Panc1 (cell line): ENCODE results near the gene SLC8A1. TPM values are rescaled to one million over a fixed set of nuclear protein-coding genes. Genes with fewer than 3 reads are reported as not detected.
A peak's percentile ranks its signal among the peaks of the same experiment; 100 is the strongest.

Source experiments
- ATAC-seq: fragments of 200-7000 bp; cut with Tn5 transposase; 2 replicates; pipeline ENCODE4 v1.9.1; 2020; ENCODE audit warnings: mild to moderate bottlenecking, moderate library complexity
- BruUV-seq: library from RNA; stranded (reverse); fragments of 400-500 nt; replicated peaks from 2 replicates; lab custom pipeline; 2021; lab: Mats Ljungman, UMichigan
- CTCF ChIA-PET: fragments of 300-600 bp; sonication (Branson Sonifier 250); formaldehyde crosslinking; loops from one replicate; lab custom pipeline; 2022; ENCODE audit warnings: antibody characterized with exemption; lab: Charles Lee
- POLR2A ChIA-PET: fragments of 300-600 bp; sonication (Branson Sonifier 250); formaldehyde crosslinking; loops from one replicate; lab custom pipeline; 2022; ENCODE audit warnings: antibody characterized with exemption; lab: Charles Lee
- DNase-seq: peaks from one replicate; pipeline ENCODE4 v3.0.0-alpha.2; 2010; ENCODE audit warnings: low read depth, low spot score
- H3K27ac ChIP-seq: 2 replicates; pipeline ENCODE4 v1.5.1; 2011; ENCODE audit warnings: mild to moderate bottlenecking, low read length, inconsistent platforms
- H3K27me3 ChIP-seq: fragments of 200-500 bp; sonication (Bioruptor generic); 2 replicates; pipeline ENCODE4 v1.6.0; 2014; ENCODE audit warnings: low read length, inconsistent platforms; ENCODE audit not compliant: control insufficient read depth, insufficient read depth
- H3K36me3 ChIP-seq: fragments of 200-500 bp; sonication (Bioruptor generic); 2 replicates; pipeline ENCODE4 v1.5.1; 2014; ENCODE audit warnings: inconsistent platforms, mild to moderate bottlenecking, low read length, moderate library complexity; ENCODE audit not compliant: control insufficient read depth, insufficient read depth
- H3K4me1 ChIP-seq: 2 replicates; pipeline ENCODE4 v1.5.1; 2011; ENCODE audit warnings: inconsistent platforms, mild to moderate bottlenecking, low read length, moderate library complexity; ENCODE audit not compliant: control insufficient read depth, insufficient read depth
- H3K4me3 ChIP-seq, 2 experiments: 2 replicates each; pipeline ENCODE4 v1.5.1; 2011 to 2012; ENCODE audit warnings: low read depth in 2 of 2, low read length in 2 of 2, mild to moderate bottlenecking in 2 of 2, inconsistent platforms in 1 of 2, moderate library complexity in 1 of 2
- H3K9me3 ChIP-seq: fragments of 200-500 bp; sonication (Bioruptor generic); 2 replicates; pipeline ENCODE4 v1.5.1; 2014; ENCODE audit warnings: low read depth, mild to moderate bottlenecking, inconsistent platforms, low read length, moderate library complexity; ENCODE audit not compliant: control insufficient read depth, insufficient read depth
- POLR2AphosphoS5 ChIP-seq: IDR thresholded peaks from 2 replicates; pipeline ENCODE4 v1.6.1; 2012; ENCODE audit warnings: mild to moderate bottlenecking, low read depth, low read length, moderate library complexity
- REST ChIP-seq, 2 experiments: IDR thresholded peaks; 2 replicates each; pipeline ENCODE4 v1.6.1; 2011 to 2012; ENCODE audit warnings: low read depth in 2 of 2, control low read depth in 1 of 2, low read length in 1 of 2, mild to moderate bottlenecking in 1 of 2, moderate library complexity in 1 of 2; ENCODE audit not compliant: insufficient read depth in 1 of 2
- SIN3A ChIP-seq: IDR thresholded peaks from 2 replicates; pipeline ENCODE4 v1.6.1; 2012; ENCODE audit warnings: low read depth, mild to moderate bottlenecking, low read length, moderate library complexity, borderline replicate concordance; ENCODE audit not compliant: insufficient read depth
- TCF7L2 ChIP-seq: IDR thresholded peaks from 2 replicates; pipeline ENCODE4 v1.6.1; 2011; ENCODE audit warnings: mild to moderate bottlenecking, low read depth, low read length, inconsistent platforms
- in situ Hi-C: cut with HindIII; loops from 2 replicates; pipeline ENCODE4 v1.10.0; 2016; ENCODE audit warnings: low sequenced_read_pairs, low pct_unique_long_range_greater_than_20kb
- intact Hi-C: fragments of 100-400 bp; cut with micrococcal nuclease; formaldehyde crosslinking; loops from one replicate; pipeline ENCODE4 v1.10.0; 2022; ENCODE audit not compliant: unreplicated experiment
- total RNA-seq: library from RNA; stranded (reverse); gene quantifications from one replicate; pipeline ENCODE4 v1.2.1, GENCODE V29; 2021; ENCODE audit not compliant: unreplicated experiment
- TF ChIP-seq, protein P1 (sequence below): fragments of 450-650 bp; IDR thresholded peaks from 2 replicates; pipeline ENCODE4 v1.5.1; 2017; ENCODE audit warnings: mild to moderate bottlenecking

SLC8A1 gene
- total RNA-seq, 1 experiment from 2014 or later, result 0.59 TPM

GRCh38 chr2:40497251-40497859 lies 45.5 kb upstream of the SLC8A1 start:
- H3K9me3 ChIP-seq, result no peaks in the 10 kb centered on the region
- no TSS peak for BruUV-seq

GRCh38 chr2:40489678-40489960 lies 37.7 kb upstream of the SLC8A1 start:
- TF ChIP-seq, protein P1, sequence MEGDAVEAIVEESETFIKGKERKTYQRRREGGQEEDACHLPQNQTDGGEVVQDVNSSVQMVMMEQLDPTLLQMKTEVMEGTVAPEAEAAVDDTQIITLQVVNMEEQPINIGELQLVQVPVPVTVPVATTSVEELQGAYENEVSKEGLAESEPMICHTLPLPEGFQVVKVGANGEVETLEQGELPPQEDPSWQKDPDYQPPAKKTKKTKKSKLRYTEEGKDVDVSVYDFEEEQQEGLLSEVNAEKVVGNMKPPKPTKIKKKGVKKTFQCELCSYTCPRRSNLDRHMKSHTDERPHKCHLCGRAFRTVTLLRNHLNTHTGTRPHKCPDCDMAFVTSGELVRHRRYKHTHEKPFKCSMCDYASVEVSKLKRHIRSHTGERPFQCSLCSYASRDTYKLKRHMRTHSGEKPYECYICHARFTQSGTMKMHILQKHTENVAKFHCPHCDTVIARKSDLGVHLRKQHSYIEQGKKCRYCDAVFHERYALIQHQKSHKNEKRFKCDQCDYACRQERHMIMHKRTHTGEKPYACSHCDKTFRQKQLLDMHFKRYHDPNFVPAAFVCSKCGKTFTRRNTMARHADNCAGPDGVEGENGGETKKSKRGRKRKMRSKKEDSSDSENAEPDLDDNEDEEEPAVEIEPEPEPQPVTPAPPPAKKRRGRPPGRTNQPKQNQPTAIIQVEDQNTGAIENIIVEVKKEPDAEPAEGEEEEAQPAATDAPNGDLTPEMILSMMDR, result no peak
- TF ChIP-seq REST (IDR thresholded peaks at IDR 0.05; ENCODE audit: insufficient read depth in 1 of 2, low read depth in 2 of 2, low read length in 1 of 2), result no peak
- TF ChIP-seq SIN3A, result no peak
- TF ChIP-seq TCF7L2, result no peak
- Histone ChIP-seq H3K27ac (no peak overlapping the region), H3K4me3 (peak overlapping the region; percentile 22 to 50), H3K9me3 (no peaks in the 10 kb centered on the region), H3K36me3 (no peaks in the 10 kb centered on the region), H3K27me3 (no peaks in the 10 kb centered on the region), H3K4me1 (no peaks in the 10 kb centered on the region)
- POLR2A ChIA-PET, result no interaction called here
- in situ Hi-C loops, result no loop called here
- CTCF ChIA-PET, result no interaction called here
- intact Hi-C loops, result no loop called here
- DNase-seq, result no peak
- ATAC-seq, result no peak
- BruUV-seq, result no TSS peak

More at GRCh38 chr2:40497251-40497859, 45.5 kb upstream of the SLC8A1 start:
- ChIA-PET CTCF (no interaction called here), POLR2A (no interaction called here)
- Histone ChIP-seq H3K36me3 (no peaks in the 10 kb centered on the region), H3K4me3 (no peak overlapping the region), H3K27ac (no peak overlapping the region), H3K27me3 (no peaks in the 10 kb centered on the region), H3K4me1 (no peaks in the 10 kb centered on the region)
- DNase-seq, result no peak
- in situ Hi-C loops, result no loop called here
- ATAC-seq, result no peak
- intact Hi-C loops, result no loop called here
- TF ChIP-seq, protein P1, result no peak
- TF ChIP-seq POLR2AphosphoS5 (no peak), SIN3A (no peak), TCF7L2 (no peak), REST (IDR thresholded peaks at IDR 0.05; ENCODE audit: insufficient read depth in 1 of 2, low read depth in 2 of 2, low read length in 1 of 2) (no peak)
